Stimulated activated CD4-positive, alpha-beta T cell treated with anti-CD3 and anti-CD28 coated beads, Interleukin-2, amount 100 ng/mL, for 4 hours (primary cell): ENCODE measurements around the gene TMSB4X.
"Not testable (repeated sequence)": the region's sequence is repeated elsewhere in the genome, so short reads cannot be mapped to it uniquely, and the experiment has no call there.

Source experiments
- DNase-seq: peaks from one replicate; pipeline ENCODE4 v3.0.0-alpha.2; 2020; ENCODE audit warnings: low read depth

Gene TMSB4X

DNA sequence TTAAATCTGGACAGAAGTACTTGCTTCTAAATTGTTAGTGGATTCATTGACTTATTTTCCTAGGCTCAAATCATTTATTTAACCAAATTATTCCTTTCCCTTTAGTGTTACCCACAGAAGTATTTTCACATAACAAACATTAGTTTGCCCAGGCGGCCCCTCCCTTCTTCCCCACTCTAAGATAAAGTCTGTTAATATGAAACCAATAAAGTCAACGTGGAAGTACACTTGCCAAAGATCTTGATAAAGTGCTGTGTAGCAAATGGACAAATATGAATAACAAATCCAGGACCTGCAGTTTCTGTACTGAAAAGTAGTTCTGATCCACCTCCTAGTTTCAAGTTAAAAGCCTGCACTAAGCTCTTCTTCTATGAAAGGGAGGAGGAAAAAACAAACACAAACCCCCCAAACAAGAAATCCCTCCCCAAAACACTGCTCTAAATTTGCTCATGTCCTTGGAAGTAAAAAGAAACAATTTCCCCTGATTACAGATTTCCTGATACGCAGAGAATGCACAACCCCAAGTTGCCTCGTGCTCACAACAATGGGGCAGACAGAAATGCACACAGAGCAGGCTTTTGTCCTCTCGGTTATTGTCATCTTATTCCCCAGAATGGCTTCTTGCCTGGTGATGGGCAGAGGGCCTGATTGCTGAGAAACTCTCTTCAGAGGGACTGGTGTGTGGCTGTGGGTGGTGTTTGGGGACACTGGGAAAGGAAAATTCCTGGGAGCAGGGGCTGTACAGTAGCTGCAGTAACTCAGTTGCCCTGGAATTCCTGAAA lies 23.2 kb downstream of the TMSB4X start:
- DNase-seq, result no peak

DNA sequence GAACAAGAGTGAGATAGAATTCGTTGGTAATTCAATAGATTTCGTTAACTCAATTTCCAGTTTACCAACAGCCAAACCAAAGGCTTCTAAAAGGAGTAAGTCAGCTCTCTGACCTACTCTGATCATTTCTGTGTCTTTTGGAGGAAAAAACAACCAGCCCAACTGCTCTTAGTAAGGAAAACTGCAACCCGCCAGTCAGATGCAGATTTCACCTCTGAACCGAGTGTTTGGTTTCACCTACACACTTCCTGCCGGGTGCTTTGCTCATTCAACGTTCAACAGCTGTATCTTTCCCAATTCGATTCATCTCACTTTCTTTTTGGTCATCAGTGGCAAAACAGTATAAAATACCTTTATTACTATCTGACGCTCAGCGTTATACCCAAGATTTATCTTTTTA lies 24.5 kb downstream of the TMSB4X start:
- no peak for DNase-seq

DNA sequence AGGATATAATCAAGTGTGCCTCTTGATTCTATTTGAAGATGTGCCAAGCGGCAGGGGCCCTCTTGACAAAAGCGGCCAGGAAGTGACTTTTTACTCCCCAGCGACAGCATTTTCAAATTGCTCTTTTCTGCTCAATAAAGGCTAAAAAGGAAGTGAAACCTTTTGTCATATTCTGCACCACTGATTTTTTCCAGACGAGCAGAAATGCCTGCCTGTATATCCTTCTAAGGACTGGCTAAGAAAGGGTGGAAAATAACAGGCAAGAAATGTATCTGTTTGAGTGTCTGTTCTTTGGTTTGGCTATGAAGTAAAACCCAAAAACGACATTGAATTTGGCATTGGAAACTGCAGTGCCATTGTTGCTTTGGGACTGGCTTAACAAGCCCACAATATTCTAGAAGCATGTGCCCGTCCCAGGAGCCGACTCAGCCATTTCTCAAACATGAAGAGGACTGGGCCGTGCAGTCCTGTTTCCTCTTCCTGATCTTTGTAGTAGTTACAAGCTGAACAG lies 25.4 kb downstream of the TMSB4X start:
- no peak for DNase-seq

- no peak for DNase-seq
These were observed 26.2 kb downstream of the TMSB4X start for GRCh38 chrX:13001097-13001496.

DNA sequence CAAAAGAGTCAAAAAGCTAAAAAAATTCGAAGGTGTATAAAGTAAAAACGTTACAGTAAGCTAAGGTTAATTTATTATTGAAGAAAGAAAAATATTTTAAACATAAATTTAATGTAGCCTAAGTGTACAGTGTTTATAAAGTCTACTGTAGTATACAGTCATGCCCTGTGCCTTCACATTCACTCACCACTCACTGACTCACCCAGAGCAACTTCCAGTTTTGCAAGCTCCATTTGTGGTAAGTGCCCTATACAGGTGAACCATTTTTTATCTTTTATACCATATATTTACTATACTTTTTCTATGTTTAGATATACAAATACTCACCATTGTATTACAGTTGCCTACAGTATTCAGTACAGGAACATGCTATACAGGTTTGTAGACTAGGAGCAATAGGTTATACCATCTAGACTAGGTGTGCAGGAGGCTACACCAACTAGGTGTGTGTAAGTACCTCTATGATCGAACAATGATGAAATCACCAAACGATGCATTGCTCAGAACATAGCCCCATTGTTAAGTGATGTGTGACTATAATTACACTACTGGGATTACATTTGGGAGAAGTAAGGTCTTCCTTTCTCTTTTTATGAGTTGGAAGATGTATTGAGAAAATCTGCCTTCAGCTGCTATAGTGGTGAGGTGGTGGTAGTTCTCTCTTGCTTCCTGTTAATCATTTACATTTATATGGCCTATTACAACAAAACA lies 27.2 kb downstream of the TMSB4X start:
- no peak for DNase-seq

DNA sequence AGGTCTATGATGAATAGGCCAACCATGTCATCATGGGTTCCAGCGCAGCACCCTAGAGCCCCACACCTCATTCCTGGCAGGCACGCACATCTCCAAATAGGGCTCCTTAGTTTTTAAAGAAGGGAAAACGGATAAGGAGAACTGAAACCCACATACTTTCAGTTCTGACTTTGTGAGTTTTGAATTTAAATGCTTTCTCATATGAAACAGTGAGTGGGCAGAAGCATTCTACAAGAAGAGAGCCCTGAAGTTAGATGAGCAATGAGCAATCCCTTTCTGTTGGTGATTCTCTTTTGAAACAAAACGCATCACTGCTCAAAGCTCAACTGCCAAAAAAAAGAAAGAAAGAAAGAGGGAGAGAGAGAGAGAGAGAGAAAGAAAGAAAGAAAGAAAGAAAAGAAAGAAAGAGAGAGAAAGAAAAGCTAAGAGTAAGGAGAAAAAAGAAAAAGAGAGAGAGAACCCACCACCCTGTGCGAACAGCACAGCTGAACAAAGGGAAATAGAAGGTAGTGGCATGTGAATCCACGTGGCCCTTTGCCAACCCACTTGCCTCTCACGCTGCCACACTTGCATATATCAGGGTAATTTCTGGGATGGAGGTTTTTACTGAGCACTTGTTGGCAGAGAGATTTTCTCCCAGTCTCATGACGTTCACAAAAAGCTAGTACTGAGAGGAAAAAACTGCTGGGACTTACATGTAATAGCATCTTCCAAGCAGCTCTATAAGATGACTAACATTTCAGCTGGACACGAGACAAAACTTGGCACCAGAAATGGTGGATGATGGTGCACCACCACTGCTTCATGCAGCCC lies 31.0 kb downstream of the TMSB4X start:
- DNase-seq, result no peak

GRCh38 chrX:13007519-13008188 lies 32.7 kb downstream of the TMSB4X start:
- no peak for DNase-seq

GRCh38 chrX:13008189-13008533 lies 33.3 kb downstream of the TMSB4X start:
- DNase-seq, result no peak

GRCh38 chrX:13008851-13009250 lies 33.9 kb downstream of the TMSB4X start:
- no peak for DNase-seq

DNA sequence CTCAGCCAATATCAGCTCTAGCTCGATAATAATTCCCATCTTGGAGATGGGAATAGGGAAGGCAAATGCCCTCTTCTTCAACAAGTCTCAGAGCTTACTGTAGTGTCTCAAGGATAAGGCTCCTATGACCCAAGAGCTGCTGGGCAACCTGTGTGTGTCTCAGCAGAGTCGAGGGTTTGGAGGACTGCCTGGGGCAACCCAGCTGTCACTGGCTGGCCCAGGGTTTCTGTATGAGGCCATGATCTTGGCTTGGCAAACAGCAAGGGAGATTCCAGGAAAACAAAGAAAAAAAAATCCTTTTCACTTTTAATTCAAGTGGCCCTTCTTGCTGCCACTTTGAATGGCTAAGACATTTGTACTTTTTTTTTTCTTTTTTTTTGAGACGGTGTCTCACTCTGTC lies 34.4 kb downstream of the TMSB4X start:
- no peak for DNase-seq

DNA sequence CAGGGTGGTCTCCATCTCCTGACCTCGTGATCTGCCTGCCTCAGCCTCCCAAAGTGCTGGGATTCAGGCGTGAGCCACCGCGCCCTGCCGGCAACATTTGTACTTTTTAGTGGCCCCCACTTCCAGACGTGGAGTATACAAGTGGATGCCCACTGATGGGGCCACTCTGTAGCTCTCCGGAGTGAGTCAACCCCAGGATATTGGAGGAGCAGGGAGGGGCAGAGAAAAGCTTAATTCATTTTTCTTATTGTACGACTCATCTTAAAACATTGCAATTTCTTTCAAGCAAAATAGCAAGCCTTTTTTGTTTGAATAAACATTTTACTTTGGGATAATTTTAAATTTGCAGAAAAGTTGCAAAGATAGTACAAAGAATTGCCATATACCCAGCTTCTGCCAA lies 34.9 kb downstream of the TMSB4X start:
- DNase-seq, result no peak

- no peak for DNase-seq
These were observed 35.6 kb downstream of the TMSB4X start for GRCh38 chrX:13010546-13010945.

DNA sequence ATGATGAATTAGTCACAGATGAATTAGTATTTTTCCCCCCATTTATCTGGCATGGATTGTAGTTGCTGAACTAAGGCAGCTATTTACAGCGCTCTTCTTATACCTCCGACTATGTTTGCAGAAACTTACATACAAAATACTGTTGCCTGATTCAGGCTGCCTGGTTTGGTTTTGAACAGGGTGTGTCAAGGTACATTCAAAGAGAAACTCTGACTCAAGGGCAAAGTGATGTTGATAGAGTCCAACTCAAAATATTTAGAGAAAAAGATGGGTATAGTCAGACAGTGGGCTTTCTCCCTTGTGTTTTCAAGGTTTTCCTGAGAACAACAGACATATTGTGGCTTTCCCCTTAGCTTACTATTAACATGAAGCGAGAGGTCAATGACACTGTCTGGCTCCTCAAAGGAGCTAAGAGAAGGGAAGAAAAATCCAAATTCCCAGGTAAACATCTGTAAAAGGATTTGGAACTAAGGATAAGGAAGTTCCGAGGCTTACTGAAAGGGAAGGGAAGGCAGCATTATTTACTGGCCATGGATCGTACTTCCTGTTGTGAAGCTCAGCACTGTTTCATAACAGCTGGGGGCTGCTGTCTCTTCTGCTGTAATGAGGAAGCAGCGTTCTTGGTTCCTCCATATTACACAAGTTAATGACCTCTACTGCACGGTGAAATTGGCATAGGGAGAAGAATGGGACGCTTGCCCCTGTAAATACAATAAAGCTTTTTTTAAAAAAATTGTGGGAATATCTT lies 38.6 kb downstream of the TMSB4X start:
- DNase-seq, result no peak

DNA sequence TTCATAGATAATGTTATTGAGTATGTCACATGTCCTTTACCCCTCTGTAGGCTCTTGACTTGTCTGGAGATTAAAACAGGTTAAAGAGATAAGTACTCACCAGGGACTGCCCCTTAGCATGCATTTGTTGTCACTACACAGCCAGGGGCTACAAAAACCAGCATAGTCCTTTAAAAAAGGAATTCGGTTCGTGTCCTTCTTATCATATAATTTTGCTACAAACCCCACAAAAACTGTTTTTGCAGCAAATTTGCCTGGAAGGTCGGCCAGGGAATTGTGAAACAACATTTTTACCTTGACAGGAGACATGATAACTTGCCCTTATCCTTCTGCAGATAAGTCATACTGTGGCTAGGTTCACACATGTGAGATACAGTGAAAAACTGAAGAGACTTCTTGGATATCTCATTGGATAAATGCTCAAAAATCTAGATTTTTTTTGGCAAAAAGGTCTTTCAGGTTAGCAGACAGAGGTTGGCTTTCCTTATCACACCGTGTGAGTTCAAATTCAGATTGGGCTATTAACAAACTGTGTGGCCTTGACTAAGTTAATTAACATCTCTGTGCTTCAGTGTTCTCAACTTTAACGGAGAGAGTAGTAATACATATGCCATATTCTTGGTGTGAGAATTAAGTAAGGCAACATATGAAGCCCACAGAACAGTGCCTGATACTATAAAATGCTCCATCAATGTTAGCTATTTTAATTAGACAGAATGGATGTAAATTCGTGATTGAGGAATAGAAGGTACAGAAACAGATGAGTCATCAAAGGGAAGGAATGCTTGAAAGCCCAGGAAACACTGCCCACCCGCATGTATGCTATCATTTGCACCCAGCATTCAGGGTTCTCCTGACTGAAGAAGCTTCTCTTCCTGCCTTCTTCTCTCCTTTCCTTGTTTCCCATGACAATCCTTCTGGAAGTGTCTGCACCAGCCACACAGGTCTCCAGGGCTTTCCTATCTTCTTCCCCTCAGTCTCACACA lies 39.5 kb downstream of the TMSB4X start:
- DNase-seq, result no peak

DNA sequence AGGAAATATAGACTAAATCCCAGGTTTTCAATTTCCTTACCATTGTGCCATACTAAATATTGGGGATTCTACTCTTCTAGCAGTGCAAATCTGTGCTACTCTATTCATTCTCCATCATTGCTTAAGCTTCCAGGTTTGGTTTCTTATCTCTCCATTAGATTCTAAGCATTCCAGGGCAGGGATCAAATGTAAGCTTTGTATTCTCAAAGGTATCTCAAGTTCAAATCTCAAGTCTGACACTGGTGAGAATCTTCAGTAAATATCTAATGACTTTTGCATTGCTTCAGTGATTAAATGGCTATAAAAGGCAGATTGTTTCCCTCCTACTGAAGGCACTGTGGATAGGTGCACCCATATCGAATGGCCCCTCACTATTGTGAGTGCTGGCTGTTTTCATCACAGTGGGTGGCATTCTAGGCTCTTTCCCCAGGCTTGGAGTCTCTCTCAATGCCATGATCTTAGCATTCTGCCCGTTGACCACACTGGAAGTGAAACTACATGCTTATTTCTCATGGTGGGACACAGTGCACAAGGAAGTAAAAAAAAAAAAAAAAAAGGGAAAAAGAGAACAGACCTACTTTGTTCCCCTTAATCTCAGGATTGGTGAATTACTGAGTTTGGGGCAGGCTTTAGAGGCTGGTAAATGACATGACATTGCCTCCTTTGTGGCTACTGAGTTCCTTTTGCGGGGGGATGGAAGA lies 40.8 kb downstream of the TMSB4X start:
- no peak for DNase-seq

DNA sequence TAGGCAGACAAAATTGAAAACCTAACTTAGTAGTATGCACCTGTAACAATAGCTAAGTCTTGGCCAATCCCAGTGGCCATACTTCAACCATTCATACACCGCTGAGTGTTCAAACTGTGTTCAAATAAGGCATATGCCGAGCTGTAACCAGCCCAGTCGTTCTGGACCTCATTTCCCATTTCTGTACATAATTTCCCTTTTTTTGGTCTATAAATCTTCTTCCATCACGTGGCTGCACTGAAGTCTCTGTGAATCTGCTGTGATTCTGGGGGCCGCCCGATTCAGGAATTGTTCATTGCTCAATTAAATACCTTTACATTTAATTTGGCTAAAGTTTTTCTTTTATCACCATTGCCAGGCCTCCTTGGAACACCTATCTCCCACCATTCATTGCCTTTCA lies 41.8 kb downstream of the TMSB4X start:
- DNase-seq, result not testable (repeated sequence)

DNA sequence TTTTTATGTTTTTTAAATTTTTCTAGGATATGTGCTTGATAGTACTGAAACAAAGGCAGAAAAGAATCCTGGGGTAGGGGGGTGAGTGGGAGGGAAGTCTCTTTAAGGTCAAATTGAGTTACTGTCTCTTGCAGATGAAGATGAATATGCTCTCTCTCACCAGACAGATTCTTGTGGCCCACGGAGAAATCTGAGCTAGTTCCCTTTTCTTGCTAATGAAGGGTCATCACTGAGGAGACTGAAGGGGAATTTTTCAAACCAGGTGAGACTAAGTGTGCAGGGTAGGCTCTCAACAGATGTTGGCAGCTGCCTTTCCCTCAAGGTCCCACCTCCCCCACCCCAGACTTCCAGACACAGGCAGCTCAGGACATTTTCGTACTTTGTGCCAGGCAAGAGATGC lies 48.0 kb downstream of the TMSB4X start:
- DNase-seq, result no peak

GRCh38 chrX:13023567-13023966 lies 48.7 kb downstream of the TMSB4X start:
- no peak for DNase-seq

- no peak for DNase-seq
These were observed 49.1 kb downstream of the TMSB4X start for GRCh38 chrX:13023979-13024378.

GRCh38 chrX:13024986-13025385 lies 50.1 kb downstream of the TMSB4X start:
- DNase-seq, result no peak
